ENCODE measurements around the gene SKIC2.
"Not testable (repeated sequence)": the region's sequence is repeated elsewhere in the genome, so short reads cannot be mapped to it uniquely, and the experiment has no call there.

GRCh38 chr6:32014547-32014946, 55.6 kb downstream of the SKIC2 start, which contains the start of gene C4B:
- not testable (repeated sequence) for TF ChIP-seq PAX8 (IDR thresholded peaks at IDR 0.05); SUZ12 (IDR thresholded peaks at IDR 0.05; ENCODE audit: unreplicated experiment); YY1 (IDR thresholded peaks at IDR 0.05; ENCODE audit: low read depth, low read length); CTCF (IDR thresholded peaks at IDR 0.05 in 2 of 3, conservative IDR thresholded peaks at IDR 0.05 in 1 of 3; ENCODE audit: control insufficient read depth in 2 of 3, extremely low read depth in 1 of 3, insufficient read depth in 1 of 3, low read depth in 3 of 3, low read length in 3 of 3); POLR2A (IDR thresholded peaks at IDR 0.05; ENCODE audit: low read depth, low read length)

All from GM12878 (cell line).